GM10248 (cell line): ENCODE data around the gene ASTL.

Source experiments
- CTCF ChIA-PET: fragments of 300-600 bp; sonication (Branson Sonifier 250); formaldehyde crosslinking; extraction: SDS; loops from one replicate; lab custom pipeline; 2021; ENCODE audit warnings: antibody characterized with exemption; lab: Yijun Ruan, JAX
- POLR2A ChIA-PET: fragments of 350-650 bp; sonication (Branson Sonifier 250); formaldehyde crosslinking; extraction: SDS; loops from one replicate; lab custom pipeline; 2020; ENCODE audit warnings: antibody characterized with exemption; lab: Yijun Ruan, JAX
- DNase-seq: peaks from one replicate; pipeline ENCODE4 v3.0.0; 2012; ENCODE audit errors: extremely low spot score
- CTCF ChIP-seq: IDR thresholded peaks from 2 replicates; pipeline ENCODE4 v1.5.1; 2012; ENCODE audit warnings: mild to moderate bottlenecking, low read depth; ENCODE audit errors: extremely low read depth, missing control alignments, control extremely low read depth

The ASTL gene

GRCh38 chr2:96093528-96093927 lies 44.8 kb downstream of the ASTL start:
- no peak for TF ChIP-seq CTCF
- ChIA-PET POLR2A (no interaction called here), CTCF (interaction anchor here (1.7 to 2.6 kb wide), 2 partner anchors 9 to 71 kb away, joined by 4 to 7 read pairs; no protein-coding TSS in a partner anchor)
- no peak for DNase-seq

GRCh38 chr2:96092951-96093350 lies 45.4 kb downstream of the ASTL start:
- no peak for DNase-seq
- POLR2A ChIA-PET, result no interaction called here
- TF ChIP-seq CTCF, result no peak
- CTCF ChIA-PET, result interaction anchor here (1.0 to 2.6 kb wide), 4 partner anchors 10 to 461 kb away, joined by 3 to 7 read pairs (median 4); no protein-coding TSS in a partner anchor

- CTCF ChIA-PET, result interaction anchor here (1.0 to 2.6 kb wide), 4 partner anchors 10 to 462 kb away, joined by 3 to 7 read pairs (median 4); no protein-coding TSS in a partner anchor
- no peak for TF ChIP-seq CTCF
- no peak for DNase-seq
- POLR2A ChIA-PET, result interaction anchor here (0.7 kb wide), 1 partner anchor 747 kb away, joined by 5 read pairs; no protein-coding TSS in a partner anchor
These were observed 45.8 kb downstream of the ASTL start for GRCh38 chr2:96092573-96092877.

- ChIA-PET CTCF (interaction anchor here (1.0 to 2.6 kb wide), 4 partner anchors 11 to 462 kb away, joined by 3 to 7 read pairs (median 4); no protein-coding TSS in a partner anchor), POLR2A (interaction anchor here (0.7 kb wide), 1 partner anchor 748 kb away, joined by 5 read pairs; no protein-coding TSS in a partner anchor)
- no peak for DNase-seq
- no peak for TF ChIP-seq CTCF
These were observed 46.4 kb downstream of the ASTL start for GRCh38 chr2:96091711-96092572.

GRCh38 chr2:96091141-96091710 lies 47.1 kb downstream of the ASTL start:
- peak; percentile 8 for DNase-seq
- POLR2A ChIA-PET, result no interaction called here
- CTCF ChIA-PET, result interaction anchor here (1.7 to 2.6 kb wide), 2 partner anchors 11 to 83 kb away, joined by 5 to 7 read pairs; no protein-coding TSS in a partner anchor
- no peak for TF ChIP-seq CTCF

- POLR2A ChIA-PET, result no interaction called here
- TF ChIP-seq CTCF, result no peak
- CTCF ChIA-PET, result no interaction called here
- DNase-seq, result peak; percentile 5
These were observed 47.9 kb downstream of the ASTL start for GRCh38 chr2:96090196-96090926.
